ENCODE measurements around the gene GZMM. TPM values are rescaled to one million over a fixed set of nuclear protein-coding genes. Genes with fewer than 3 reads are reported as not detected.

Gene GZMM
- total and polyA plus RNA-seq, 2 of the 13 experiments (the other 11 are each of a cell fraction or from before 2014, with no cell fraction given) = 0.07 TPM; not detected in 1

- TF ChIP-seq ZBTB4 (CRISPR knock-in tag; IDR thresholded peaks at IDR 0.05; ENCODE audit: borderline replicate concordance) (no peak; the same call in 1 of the 2 replicates), ZNF770 (CRISPR knock-in tag; IDR thresholded peaks at IDR 0.05) (peak; percentile 62), AGO1 (IDR thresholded peaks at IDR 0.05; ENCODE audit: low read depth, low read length, poor library complexity, severe bottlenecking) (no peak), KDM6A (CRISPR knock-in tag; IDR thresholded peaks at IDR 0.05; ENCODE audit: low read depth) (peak; percentile 81), ZFAT (CRISPR knock-in tag; conservative IDR thresholded peaks at IDR 0.05) (no peak), ZMAT3 (CRISPR knock-in tag; conservative IDR thresholded peaks at IDR 0.05) (no peak), ZNF879 (CRISPR knock-in tag; IDR thresholded peaks at IDR 0.05) (no peak), ZNF451 (CRISPR knock-in tag; IDR thresholded peaks at IDR 0.05) (peak; percentile 39; the same call in 1 of the 2 replicates), ZNF737 (CRISPR knock-in tag; IDR thresholded peaks at IDR 0.05; ENCODE audit: borderline replicate concordance) (no peak), SMYD3 (CRISPR knock-in tag; IDR thresholded peaks at IDR 0.05) (0 out of 2 replicates have a peak, but pooled peaks have one; percentile 20), GTF3A (CRISPR knock-in tag; conservative IDR thresholded peaks at IDR 0.05) (no peak), ZNF160 (CRISPR knock-in tag; IDR thresholded peaks at IDR 0.05) (peak; percentile 77; the same call in 1 of the 2 replicates), ARNTL (CRISPR knock-in tag; IDR thresholded peaks at IDR 0.05) (peak; percentile 62; the same call in 1 of the 2 replicates), CTCF (CRISPR knock-in tag; IDR thresholded peaks at IDR 0.05) (peak; percentile 35), ZIK1 (CRISPR knock-in tag; IDR thresholded peaks at IDR 0.05; ENCODE audit: borderline replicate concordance, low read depth) (no peak), HMGXB4 (CRISPR knock-in tag; IDR thresholded peaks at IDR 0.05; ENCODE audit: borderline replicate concordance in 1 of 2, low read depth in 1 of 2) (peak in 1 of 2 experiments; percentile 45; a peak in 1 of 4 replicates), RAD51 (IDR thresholded peaks at IDR 0.05; ENCODE audit: borderline replicate concordance) (no peak), FOXJ3 (CRISPR knock-in tag; IDR thresholded peaks at IDR 0.05; ENCODE audit: borderline replicate concordance) (peak; percentile 33; the same call in 1 of the 2 replicates), MZF1 (CRISPR knock-in tag; IDR thresholded peaks at IDR 0.05; ENCODE audit: borderline replicate concordance) (no peak)
Measured at GRCh38 chr19:524062-524674, 19.7 kb upstream of the GZMM start (continued).

Measured in HepG2 (cell line).